Measurements from ENCODE around the gene BBS9.
"Not testable (repeated sequence)": the region's sequence is repeated elsewhere in the genome, so short reads cannot be mapped to it uniquely, and the experiment has no call there.

The BBS9 gene

GRCh38 chr7:33193308-33193864 is 64.0 kb downstream of the BBS9 start:
- DNase-seq: no peak

GRCh38 chr7:33195264-33195663 is 65.9 kb downstream of the BBS9 start:
- DNase-seq: no peak

GRCh38 chr7:33196221-33196620 is 66.9 kb downstream of the BBS9 start:
- no peak for DNase-seq

- DNase-seq: no peak
Observed at GRCh38 chr7:33200282-33200681, 70.9 kb downstream of the BBS9 start.

- no peak for DNase-seq
Observed at GRCh38 chr7:33201821-33202220, 72.5 kb downstream of the BBS9 start.

GRCh38 chr7:33210958-33211357 is 81.6 kb downstream of the BBS9 start:
- no peak for DNase-seq

GRCh38 chr7:33212144-33212543 is 82.8 kb downstream of the BBS9 start:
- DNase-seq: no peak

GRCh38 chr7:33215992-33216391 is 86.6 kb downstream of the BBS9 start:
- no peak for DNase-seq

GRCh38 chr7:33217595-33217994 is 88.2 kb downstream of the BBS9 start:
- no peak for DNase-seq

- DNase-seq: not testable (repeated sequence)
Observed at GRCh38 chr7:33218841-33219535, 89.6 kb downstream of the BBS9 start.

- DNase-seq: no peak
Observed at GRCh38 chr7:33220231-33220630, 90.9 kb downstream of the BBS9 start.

GRCh38 chr7:33221390-33221789 is 92.0 kb downstream of the BBS9 start:
- DNase-seq: no peak

- DNase-seq: no peak
Observed at GRCh38 chr7:33232632-33233145, 103.3 kb downstream of the BBS9 start.

- no peak for DNase-seq
Observed at GRCh38 chr7:33233659-33234058, 104.3 kb downstream of the BBS9 start.

- no peak for DNase-seq
Observed at GRCh38 chr7:33237036-33237435, 107.7 kb downstream of the BBS9 start.

- DNase-seq: peak in 3 of 51 donors; percentile 1 to 41 (median 2)
Observed at GRCh38 chr7:33243319-33243881, 114.0 kb downstream of the BBS9 start.

- no peak for DNase-seq
Observed at GRCh38 chr7:33248671-33249070, 119.3 kb downstream of the BBS9 start.

GRCh38 chr7:33250421-33250871 is 121.1 kb downstream of the BBS9 start:
- no peak for DNase-seq

- DNase-seq: no peak
Observed at GRCh38 chr7:33251301-33251700, 121.9 kb downstream of the BBS9 start.

GRCh38 chr7:33258491-33258951 is 129.2 kb downstream of the BBS9 start:
- no peak for DNase-seq

GRCh38 chr7:33261585-33261984 is 132.2 kb downstream of the BBS9 start:
- no peak for DNase-seq

GRCh38 chr7:33262476-33262875 is 133.1 kb downstream of the BBS9 start:
- DNase-seq: no peak

All from hypothalamus (tissue), 51 donors.